H1 (cell line): ENCODE measurements around the gene PPP1R2B. TPM values are rescaled to one million over a fixed set of nuclear protein-coding genes. Genes with fewer than 3 reads are reported as not detected.

Experiments used
- CBX5 ChIP-seq: fragments of 300-800, 300-1000 bp; sonication (generic); IDR thresholded peaks from 2 replicates; pipeline ENCODE4 v1.7.1; 2016; ENCODE audit warnings: antibody characterized with exemption, low read length, low read depth
- CREB1 ChIP-seq: IDR thresholded peaks from 2 replicates; pipeline ENCODE4 v1.6.1; 2012; ENCODE audit warnings: inconsistent platforms
- GTF2F1 ChIP-seq: IDR thresholded peaks from 2 replicates; pipeline ENCODE4 v1.6.1; 2012; ENCODE audit warnings: low read depth, low read length, improper control_type of control experiment, borderline replicate concordance
- SRF ChIP-seq: IDR thresholded peaks from 2 replicates; pipeline ENCODE4 v1.6.1; 2011; ENCODE audit warnings: mild to moderate bottlenecking, low read depth, low read length, moderate library complexity
- polyA plus RNA-seq, 7 experiments: library from polyadenylated mRNA; depleted of rRNA in 3 of 7; stranded (reverse) in 5 of 7; unstranded in 2 of 7; fragments of >200 nt in 5 of 7; fragments of 200-250 nt in 2 of 7; gene quantifications; 1 replicate in 5 of 7; 2 replicates in 1 of 7; 4 replicates in 1 of 7; pipeline versions ENCODE4 v1.2.1 to v1.2.3, GENCODE V29; 2011 to 2013; ENCODE audit warnings: missing spikeins in 2 of 7, mixed read lengths in 2 of 7
- total RNA-seq: library from RNA; stranded (reverse); fragmentation: NEBNext Ultra II Directional; extraction: Animal tissue kit (Norgen Biotek cat#: 25700); gene quantifications from 2 replicates; pipeline ENCODE4 v1.2.1, GENCODE V29; 2021
- TF ChIP-seq, protein P1 (sequence below): fragments of 300-600 bp; sonication (generic); IDR thresholded peaks from 2 replicates; pipeline ENCODE4 v1.7.1; 2012; ENCODE audit warnings: low read length, moderate library complexity, mild to moderate bottlenecking, inconsistent platforms; ENCODE audit not compliant: insufficient replicate concordance
- TF ChIP-seq, protein P2 (sequence below), 3 experiments: IDR thresholded peaks; 1 replicate in 2 of 3; 2 replicates in 1 of 3; pipeline versions ENCODE4 v1.5.1 to v1.6.1; 2011; ENCODE audit warnings: low read length in 3 of 3, mild to moderate bottlenecking in 3 of 3, inconsistent platforms in 2 of 3, low read depth in 1 of 3, moderate library complexity in 1 of 3; ENCODE audit not compliant: insufficient read depth in 1 of 3; ENCODE audit errors: control extremely low read depth in 1 of 3

PPP1R2B gene
- total and polyA plus RNA-seq, 2 of the 8 experiments (the other 6 are each of a cell fraction or from before 2014, with no cell fraction given) = not detected

DNA sequence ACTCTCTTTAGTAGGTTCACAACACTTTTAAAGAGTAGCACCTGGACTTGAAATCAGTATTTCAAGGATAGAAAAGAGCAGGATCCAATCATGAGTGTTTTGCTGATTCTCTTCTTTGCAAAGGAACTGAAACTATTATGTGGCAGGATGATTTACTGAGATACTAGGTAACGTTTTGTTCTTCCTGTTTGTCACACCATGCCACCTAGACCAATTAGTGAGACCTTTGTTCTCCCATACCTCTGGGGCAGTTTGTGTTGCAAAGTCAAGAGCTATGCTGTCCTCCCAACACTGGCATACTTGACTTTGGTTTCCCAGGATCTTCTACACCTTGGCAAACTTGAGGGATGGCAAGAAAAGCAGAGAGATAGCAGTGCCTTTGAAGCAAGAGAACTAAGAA is 43.4 kb downstream of the PPP1R2B start (continued):
- TF ChIP-seq, protein P1, sequence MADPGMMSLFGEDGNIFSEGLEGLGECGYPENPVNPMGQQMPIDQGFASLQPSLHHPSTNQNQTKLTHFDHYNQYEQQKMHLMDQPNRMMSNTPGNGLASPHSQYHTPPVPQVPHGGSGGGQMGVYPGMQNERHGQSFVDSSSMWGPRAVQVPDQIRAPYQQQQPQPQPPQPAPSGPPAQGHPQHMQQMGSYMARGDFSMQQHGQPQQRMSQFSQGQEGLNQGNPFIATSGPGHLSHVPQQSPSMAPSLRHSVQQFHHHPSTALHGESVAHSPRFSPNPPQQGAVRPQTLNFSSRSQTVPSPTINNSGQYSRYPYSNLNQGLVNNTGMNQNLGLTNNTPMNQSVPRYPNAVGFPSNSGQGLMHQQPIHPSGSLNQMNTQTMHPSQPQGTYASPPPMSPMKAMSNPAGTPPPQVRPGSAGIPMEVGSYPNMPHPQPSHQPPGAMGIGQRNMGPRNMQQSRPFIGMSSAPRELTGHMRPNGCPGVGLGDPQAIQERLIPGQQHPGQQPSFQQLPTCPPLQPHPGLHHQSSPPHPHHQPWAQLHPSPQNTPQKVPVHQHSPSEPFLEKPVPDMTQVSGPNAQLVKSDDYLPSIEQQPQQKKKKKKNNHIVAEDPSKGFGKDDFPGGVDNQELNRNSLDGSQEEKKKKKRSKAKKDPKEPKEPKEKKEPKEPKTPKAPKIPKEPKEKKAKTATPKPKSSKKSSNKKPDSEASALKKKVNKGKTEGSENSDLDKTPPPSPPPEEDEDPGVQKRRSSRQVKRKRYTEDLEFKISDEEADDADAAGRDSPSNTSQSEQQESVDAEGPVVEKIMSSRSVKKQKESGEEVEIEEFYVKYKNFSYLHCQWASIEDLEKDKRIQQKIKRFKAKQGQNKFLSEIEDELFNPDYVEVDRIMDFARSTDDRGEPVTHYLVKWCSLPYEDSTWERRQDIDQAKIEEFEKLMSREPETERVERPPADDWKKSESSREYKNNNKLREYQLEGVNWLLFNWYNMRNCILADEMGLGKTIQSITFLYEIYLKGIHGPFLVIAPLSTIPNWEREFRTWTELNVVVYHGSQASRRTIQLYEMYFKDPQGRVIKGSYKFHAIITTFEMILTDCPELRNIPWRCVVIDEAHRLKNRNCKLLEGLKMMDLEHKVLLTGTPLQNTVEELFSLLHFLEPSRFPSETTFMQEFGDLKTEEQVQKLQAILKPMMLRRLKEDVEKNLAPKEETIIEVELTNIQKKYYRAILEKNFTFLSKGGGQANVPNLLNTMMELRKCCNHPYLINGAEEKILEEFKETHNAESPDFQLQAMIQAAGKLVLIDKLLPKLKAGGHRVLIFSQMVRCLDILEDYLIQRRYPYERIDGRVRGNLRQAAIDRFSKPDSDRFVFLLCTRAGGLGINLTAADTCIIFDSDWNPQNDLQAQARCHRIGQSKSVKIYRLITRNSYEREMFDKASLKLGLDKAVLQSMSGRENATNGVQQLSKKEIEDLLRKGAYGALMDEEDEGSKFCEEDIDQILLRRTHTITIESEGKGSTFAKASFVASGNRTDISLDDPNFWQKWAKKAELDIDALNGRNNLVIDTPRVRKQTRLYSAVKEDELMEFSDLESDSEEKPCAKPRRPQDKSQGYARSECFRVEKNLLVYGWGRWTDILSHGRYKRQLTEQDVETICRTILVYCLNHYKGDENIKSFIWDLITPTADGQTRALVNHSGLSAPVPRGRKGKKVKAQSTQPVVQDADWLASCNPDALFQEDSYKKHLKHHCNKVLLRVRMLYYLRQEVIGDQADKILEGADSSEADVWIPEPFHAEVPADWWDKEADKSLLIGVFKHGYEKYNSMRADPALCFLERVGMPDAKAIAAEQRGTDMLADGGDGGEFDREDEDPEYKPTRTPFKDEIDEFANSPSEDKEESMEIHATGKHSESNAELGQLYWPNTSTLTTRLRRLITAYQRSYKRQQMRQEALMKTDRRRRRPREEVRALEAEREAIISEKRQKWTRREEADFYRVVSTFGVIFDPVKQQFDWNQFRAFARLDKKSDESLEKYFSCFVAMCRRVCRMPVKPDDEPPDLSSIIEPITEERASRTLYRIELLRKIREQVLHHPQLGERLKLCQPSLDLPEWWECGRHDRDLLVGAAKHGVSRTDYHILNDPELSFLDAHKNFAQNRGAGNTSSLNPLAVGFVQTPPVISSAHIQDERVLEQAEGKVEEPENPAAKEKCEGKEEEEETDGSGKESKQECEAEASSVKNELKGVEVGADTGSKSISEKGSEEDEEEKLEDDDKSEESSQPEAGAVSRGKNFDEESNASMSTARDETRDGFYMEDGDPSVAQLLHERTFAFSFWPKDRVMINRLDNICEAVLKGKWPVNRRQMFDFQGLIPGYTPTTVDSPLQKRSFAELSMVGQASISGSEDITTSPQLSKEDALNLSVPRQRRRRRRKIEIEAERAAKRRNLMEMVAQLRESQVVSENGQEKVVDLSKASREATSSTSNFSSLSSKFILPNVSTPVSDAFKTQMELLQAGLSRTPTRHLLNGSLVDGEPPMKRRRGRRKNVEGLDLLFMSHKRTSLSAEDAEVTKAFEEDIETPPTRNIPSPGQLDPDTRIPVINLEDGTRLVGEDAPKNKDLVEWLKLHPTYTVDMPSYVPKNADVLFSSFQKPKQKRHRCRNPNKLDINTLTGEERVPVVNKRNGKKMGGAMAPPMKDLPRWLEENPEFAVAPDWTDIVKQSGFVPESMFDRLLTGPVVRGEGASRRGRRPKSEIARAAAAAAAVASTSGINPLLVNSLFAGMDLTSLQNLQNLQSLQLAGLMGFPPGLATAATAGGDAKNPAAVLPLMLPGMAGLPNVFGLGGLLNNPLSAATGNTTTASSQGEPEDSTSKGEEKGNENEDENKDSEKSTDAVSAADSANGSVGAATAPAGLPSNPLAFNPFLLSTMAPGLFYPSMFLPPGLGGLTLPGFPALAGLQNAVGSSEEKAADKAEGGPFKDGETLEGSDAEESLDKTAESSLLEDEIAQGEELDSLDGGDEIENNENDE = no peak
- TF ChIP-seq, protein P2, sequence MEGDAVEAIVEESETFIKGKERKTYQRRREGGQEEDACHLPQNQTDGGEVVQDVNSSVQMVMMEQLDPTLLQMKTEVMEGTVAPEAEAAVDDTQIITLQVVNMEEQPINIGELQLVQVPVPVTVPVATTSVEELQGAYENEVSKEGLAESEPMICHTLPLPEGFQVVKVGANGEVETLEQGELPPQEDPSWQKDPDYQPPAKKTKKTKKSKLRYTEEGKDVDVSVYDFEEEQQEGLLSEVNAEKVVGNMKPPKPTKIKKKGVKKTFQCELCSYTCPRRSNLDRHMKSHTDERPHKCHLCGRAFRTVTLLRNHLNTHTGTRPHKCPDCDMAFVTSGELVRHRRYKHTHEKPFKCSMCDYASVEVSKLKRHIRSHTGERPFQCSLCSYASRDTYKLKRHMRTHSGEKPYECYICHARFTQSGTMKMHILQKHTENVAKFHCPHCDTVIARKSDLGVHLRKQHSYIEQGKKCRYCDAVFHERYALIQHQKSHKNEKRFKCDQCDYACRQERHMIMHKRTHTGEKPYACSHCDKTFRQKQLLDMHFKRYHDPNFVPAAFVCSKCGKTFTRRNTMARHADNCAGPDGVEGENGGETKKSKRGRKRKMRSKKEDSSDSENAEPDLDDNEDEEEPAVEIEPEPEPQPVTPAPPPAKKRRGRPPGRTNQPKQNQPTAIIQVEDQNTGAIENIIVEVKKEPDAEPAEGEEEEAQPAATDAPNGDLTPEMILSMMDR (IDR thresholded peaks at IDR 0.05; ENCODE audit: control extremely low read depth in 1 of 3, insufficient read depth in 1 of 3, low read depth in 1 of 3, low read length in 3 of 3) = no peak
- no peak for TF ChIP-seq CREB1
- TF ChIP-seq CBX5 = no peak
- no peak for TF ChIP-seq GTF2F1
- no peak for TF ChIP-seq SRF
